HFF-Myc (cell line): Measurements from ENCODE around the gene ANKRD13D.

ENCODE experiments used
- DNase-seq: peaks from one replicate; pipeline ENCODE4 v3.0.0-alpha.2; 2011; ENCODE audit warnings: low read depth; ENCODE audit errors: extremely low read depth
- H3K4me3 ChIP-seq: replicated peaks from 2 replicates; pipeline ENCODE4 v1.5.1; 2011; ENCODE audit warnings: low read depth, mild to moderate bottlenecking, control low read depth, low read length
- TF ChIP-seq, protein P1 (sequence below): IDR thresholded peaks from 2 replicates; pipeline ENCODE4 v1.5.1; 2012; ENCODE audit warnings: mild to moderate bottlenecking, low read depth, low read length, control low read depth; ENCODE audit errors: missing control alignments

The ANKRD13D gene

DNA sequence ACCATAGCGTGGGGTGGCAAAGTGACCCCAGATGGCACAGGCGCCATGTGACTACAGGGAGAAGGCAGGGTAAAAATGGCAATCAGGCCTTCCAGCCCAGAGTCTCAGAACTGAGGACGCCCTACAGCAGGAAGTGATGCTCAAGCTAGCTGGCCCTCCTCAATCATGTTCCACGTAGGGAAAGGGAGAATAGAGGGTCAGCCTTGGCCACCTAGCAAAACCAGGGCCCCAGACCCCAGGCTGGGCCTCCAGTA lies 978 bp upstream of the ANKRD13D start:
- peak overlapping the region; percentile 52 for H3K4me3 ChIP-seq
- TF ChIP-seq, protein P1, sequence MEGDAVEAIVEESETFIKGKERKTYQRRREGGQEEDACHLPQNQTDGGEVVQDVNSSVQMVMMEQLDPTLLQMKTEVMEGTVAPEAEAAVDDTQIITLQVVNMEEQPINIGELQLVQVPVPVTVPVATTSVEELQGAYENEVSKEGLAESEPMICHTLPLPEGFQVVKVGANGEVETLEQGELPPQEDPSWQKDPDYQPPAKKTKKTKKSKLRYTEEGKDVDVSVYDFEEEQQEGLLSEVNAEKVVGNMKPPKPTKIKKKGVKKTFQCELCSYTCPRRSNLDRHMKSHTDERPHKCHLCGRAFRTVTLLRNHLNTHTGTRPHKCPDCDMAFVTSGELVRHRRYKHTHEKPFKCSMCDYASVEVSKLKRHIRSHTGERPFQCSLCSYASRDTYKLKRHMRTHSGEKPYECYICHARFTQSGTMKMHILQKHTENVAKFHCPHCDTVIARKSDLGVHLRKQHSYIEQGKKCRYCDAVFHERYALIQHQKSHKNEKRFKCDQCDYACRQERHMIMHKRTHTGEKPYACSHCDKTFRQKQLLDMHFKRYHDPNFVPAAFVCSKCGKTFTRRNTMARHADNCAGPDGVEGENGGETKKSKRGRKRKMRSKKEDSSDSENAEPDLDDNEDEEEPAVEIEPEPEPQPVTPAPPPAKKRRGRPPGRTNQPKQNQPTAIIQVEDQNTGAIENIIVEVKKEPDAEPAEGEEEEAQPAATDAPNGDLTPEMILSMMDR: no peak
- no peak for DNase-seq

DNA sequence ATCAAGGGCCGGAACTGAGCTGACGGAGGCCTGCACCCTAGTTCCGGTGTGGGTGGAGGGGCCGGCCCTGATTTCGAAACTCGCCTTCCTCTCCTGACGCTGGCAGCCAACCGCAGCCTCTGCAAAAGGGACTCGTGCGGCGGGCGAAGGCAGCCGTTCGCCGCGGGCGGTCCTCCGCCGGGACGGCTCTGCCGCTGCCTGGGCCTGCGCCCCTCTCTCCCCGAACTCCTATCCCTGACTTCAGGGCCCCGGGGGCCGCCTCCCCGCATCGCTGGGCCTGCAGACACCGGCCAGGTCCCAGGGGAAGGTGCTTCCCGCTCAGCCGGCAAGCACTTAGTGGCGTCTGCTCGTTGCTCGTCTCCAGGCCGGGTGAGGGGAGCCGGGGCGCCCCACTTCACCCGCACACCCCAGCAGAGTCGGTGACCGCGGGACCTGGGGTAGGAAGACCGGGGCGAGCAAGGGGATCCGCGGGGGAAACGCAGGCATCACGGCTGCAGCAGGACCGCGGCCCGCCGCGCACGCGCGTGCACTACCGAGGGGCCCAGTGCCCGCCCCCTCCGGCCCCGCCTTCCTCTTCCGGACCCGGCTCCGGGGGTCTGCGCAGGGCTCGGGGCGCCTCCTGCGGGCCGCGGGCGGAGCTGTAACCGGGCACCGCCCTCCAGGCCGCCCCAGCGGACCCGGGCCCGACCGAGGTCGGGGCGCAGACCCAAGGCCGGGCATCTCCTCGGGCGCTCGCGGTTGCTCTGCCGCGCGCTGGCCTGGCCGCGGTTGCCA lies 464 bp upstream of the ANKRD13D start:
- peak overlapping the region; percentile 52 for H3K4me3 ChIP-seq
- peak; percentile 35 for DNase-seq
- TF ChIP-seq, protein P1: peak; percentile 25

DNA sequence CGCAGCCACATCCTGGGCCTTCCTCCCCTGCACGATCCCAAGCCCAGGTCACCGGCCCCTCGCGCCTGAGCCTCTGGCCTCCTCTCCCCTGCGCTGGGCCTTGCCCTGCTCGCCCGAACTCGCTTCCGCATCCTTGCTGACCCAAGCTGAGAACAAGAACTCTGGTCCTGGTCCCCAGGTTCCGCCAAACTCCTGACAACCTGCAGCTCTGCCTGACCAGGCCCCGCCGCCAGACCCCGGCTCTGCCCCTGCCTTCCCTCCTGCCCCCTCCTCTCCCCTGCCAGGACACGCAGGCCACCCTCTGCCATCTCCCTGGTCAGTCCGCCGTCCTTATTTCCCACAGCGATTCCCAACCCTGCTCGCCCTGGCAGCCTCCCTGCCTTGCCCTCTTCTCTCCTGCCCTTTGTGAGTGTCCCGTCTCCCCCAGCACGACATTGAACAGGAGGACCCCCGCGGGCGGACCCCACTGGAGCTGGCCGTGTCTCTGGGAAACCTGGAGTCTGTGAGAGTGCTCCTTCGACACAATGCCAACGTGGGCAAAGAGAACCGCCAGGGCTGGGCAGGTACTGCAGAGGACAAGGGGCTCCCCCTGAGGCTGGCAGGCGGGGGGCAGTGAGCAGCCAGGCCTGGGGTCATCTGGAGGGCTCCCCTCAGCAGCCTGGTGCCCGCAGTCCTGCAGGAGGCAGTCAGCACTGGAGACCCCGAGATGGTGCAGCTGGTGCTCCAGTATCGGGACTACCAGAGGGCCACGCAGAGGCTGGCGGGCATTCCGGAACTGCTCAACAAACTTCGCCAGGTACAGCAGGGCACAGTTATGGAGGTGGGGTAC lies 762 bp downstream of the ANKRD13D start:
- TF ChIP-seq, protein P1: no peak
- peak overlapping the region; percentile 52 for H3K4me3 ChIP-seq
- DNase-seq: no peak

DNA sequence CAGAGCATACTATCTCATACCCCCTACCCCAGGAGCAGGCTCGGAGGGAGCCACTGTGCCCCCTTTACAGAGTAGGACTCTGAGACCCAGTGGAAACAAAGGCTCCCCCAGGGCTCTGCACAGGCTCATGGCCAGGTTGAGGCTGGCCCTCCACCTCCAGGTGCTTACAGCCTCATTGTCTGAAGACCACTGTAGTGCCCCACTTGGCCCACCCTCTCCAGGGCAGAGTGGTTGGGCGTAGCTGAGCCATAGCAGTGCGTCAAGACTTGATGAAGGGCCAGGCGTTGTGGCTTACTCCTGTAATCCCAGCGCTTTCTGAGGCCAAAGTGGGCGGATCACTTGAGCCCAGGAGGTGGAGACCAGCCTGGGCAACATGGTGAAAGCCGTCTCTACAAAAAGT lies 1.7 kb downstream of the ANKRD13D start:
- DNase-seq: no peak
- peak overlapping the region; percentile 52 for H3K4me3 ChIP-seq
- TF ChIP-seq, protein P1: no peak

DNA sequence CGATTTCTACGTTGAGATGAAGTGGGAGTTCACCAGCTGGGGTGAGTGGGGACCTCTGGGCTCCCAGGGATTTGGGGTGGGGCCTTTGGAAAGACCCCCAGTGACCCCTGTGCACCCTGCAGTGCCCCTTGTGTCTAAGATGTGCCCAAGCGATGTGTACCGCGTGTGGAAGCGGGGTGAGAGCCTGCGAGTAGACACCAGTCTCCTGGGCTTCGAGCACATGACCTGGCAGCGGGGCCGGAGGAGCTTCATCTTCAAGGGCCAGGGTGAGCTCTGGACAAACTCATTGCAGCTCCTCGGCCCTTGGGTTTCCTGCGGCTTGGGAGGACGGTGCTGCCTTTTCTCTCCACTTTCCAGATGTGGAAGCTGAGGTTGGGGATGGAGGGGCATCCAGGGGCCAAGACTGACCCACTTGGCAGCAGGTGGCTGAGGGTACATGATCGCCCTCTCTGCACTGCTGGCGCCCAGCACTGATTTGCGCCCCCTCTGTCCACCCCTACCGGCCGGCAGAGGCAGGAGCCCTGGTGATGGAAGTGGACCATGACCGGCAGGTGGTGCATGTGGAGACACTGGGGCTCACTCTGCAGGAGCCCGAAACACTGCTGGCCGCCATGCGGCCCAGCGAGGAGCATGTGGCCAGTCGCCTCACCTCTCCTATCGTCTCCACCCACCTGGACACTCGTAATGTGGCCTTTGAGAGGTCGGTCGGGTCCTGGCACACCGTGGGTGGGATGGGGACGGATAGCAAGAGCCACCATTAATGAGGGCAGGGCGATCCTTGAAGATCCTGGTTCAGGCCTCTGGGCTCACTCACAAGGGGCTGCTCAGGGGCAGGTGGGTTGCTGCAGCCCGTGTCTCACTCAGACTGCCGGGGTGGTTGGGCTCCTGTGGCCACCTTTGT lies 2.6 kb downstream of the ANKRD13D start:
- H3K4me3 ChIP-seq: no peak overlapping the region
- DNase-seq: no peak
- TF ChIP-seq, protein P1: no peak

DNA sequence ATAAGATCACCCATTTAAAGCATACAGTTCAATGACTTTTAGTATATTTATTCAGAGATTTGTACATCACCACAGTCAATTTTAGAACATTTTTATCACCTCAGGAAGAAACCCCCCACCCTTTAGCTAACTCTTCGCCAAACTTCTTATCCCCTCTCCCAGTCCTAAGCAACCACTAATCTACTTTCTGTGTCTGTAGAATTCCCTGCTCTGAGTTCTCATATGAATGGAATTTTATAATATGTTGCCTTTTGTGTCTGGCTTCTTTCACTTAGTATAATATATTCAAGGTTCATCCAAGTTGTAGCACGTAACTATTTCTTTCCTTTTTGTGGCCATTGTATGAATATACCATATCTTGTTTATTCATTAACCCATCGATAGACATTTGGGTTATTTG lies 3.6 kb downstream of the ANKRD13D start:
- TF ChIP-seq, protein P1: no peak
- H3K4me3 ChIP-seq: no peak overlapping the region
- DNase-seq: no peak
